ENCODE data around the gene MAN1A1.

DNA sequence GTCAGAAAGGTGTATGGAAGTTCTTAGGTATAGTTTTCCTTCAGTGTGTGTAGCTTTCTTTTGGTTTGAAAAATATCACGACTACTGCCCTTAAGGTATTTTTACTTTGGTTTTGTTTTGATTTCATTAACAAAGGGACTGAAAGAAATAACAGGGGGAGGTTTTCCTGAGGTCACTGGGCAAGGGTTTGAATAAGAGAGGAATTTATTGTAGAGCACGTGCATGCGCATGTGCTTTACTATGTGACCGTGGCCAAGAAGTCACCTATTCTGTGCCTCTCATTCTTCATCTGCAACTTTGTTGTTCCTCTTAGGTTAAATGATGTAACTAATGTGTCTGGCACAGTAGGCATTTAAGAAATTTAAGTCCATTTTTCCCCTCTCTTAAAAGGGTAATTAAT is 4.1 kb upstream of the MAN1A1 start:
- TF ChIP-seq, protein P1, sequence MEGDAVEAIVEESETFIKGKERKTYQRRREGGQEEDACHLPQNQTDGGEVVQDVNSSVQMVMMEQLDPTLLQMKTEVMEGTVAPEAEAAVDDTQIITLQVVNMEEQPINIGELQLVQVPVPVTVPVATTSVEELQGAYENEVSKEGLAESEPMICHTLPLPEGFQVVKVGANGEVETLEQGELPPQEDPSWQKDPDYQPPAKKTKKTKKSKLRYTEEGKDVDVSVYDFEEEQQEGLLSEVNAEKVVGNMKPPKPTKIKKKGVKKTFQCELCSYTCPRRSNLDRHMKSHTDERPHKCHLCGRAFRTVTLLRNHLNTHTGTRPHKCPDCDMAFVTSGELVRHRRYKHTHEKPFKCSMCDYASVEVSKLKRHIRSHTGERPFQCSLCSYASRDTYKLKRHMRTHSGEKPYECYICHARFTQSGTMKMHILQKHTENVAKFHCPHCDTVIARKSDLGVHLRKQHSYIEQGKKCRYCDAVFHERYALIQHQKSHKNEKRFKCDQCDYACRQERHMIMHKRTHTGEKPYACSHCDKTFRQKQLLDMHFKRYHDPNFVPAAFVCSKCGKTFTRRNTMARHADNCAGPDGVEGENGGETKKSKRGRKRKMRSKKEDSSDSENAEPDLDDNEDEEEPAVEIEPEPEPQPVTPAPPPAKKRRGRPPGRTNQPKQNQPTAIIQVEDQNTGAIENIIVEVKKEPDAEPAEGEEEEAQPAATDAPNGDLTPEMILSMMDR (IDR thresholded peaks at IDR 0.05) = no peak
- no peak for TF ChIP-seq POLR2A (IDR thresholded peaks at IDR 0.05)

Data from right lobe of liver (tissue), 4 donors.